Measurements from ENCODE around the gene SEMA5A.

- TF ChIP-seq CTCF (IDR thresholded peaks at IDR 0.05): no peak
- TF ChIP-seq POLR2AphosphoS5 (IDR thresholded peaks at IDR 0.05): no peak
Measured at GRCh38 chr5:9128136-9128535, 417.7 kb downstream of the SEMA5A start.

Measured in breast epithelium (tissue), 3 donors.